Measurements from ENCODE around the gene ANKS1B.
"Not testable (repeated sequence)": the region's sequence is repeated elsewhere in the genome, so short reads cannot be mapped to it uniquely, and the experiment has no call there.

ANKS1B gene

GRCh38 chr12:99343960-99344359 lies 640.8 kb downstream of the ANKS1B start:
- no peak for DNase-seq

- DNase-seq: no peak
Observed at GRCh38 chr12:99339663-99340062, 645.1 kb downstream of the ANKS1B start.

DNA sequence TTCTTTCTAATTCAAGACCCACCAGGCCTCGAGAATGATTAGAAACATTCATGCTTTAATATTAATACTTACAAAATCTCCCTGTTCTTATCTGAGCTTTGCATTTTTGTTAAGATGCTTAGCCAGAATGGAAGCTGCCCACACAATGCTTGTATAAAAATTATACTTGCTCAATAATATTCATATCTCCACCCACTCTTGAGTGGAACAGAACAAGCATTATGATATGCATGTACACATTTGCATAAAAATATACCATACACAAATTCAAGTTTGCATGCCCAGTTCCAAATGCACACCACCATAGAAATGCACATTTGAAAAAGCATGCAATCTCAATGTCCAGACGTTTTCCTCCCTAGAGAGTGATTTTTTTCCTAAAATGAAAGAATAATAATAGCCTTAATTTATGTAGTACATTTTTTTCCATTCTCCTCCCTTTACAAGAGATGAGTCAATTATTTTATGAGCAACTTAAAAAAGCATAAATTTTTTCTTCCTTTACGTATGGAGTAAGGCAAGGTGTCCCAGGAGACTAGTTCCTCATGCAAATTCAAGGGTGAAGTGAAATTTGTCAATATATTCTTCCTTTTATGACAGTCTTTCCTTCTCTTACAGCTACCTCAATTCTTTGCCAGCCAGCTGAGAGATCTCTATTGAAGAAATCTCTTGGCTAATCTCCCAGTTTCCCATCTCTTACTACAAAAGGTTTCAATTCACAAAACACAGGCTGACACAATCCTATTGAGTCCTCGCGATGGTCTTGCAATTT lies 650.3 kb downstream of the ANKS1B start:
- DNase-seq: no peak

DNA sequence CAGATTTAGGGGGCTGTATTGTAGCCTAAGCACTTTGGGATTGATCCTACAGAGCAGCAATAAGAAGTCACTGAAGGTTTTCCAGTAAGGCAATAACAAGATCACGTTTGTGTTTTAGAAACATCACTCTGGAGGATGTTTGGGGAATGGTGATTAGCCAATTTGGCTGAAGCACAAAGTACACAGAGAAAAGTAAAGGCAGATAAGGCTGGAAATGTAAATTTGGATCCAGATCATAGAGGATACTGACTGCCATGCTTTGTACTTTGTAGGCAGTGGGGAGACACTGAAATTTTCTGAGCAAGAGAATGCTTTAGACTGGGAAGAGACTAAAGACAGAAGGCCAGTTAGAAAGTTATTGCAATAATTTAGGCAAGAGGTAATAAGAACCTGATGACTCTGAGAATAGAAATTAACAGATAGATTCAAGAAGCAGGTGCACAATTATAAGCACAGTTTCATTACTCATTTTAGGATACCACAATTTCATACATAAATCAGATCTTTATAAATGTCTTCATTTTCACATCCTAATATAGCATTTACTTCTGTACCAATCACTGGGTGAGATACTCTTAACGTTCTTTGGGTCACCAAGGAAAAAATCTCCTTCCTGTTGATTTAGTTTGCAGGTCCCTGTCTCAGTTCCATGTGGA lies 651.7 kb downstream of the ANKS1B start:
- no peak for DNase-seq

- DNase-seq: no peak
Observed at GRCh38 chr12:99330216-99330615, 654.5 kb downstream of the ANKS1B start.

- not testable (repeated sequence) for DNase-seq
Observed at GRCh38 chr12:99321210-99321609, 663.5 kb downstream of the ANKS1B start.

DNA sequence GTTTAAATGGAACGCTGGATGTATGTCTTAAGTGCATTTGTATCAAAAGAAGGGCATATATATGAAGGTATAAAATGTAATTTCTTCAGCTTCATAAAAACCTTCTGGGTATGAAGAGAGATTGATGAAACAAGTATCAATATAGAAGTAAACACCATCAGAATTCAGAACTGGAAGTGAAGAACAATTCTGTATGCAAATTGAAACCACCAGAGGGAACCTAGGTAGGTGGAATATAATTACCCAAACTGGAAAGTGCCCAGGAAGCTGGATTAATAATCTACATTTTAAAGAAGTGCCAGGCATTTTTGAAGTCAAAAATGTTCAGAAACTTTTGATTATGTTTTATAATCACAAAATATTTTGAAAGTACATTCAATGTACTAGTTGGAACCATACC lies 673.4 kb downstream of the ANKS1B start:
- DNase-seq: no peak

DNA sequence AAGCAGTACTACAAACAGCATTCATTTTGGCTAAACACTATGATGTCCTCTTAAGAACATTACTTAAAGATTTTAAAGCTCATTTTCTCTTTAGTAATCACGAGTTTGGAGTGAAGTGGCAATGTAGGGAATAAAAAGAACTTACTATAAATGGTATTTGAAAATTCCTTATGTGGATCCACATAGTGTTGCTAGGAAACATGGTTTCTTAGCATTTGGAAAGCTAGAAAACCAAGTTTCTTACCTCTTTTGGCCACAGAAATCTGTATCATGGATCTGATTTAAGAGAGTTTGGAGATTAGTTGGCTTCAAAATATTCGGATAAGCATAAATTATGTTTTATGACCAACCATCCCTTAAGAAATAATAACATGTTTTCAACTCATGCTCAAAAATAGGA lies 674.9 kb downstream of the ANKS1B start:
- no peak for DNase-seq

DNA sequence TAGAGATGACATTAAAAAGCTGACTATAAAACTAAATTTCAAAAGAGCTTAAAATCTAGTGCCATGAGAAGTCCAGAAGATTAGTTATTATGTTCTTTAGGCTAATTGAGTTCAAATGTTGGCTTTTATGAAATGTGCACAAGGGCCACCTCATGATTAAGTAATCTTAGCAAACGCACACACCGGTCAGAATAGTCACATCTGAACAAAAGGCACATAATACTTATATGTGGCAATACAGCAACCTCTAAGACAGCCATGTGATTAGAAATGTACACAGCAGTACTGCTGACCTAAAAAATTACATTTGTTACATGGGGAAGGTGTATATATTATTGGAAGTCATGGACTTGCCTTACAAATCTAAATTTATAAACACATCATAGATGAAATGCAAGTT lies 681.9 kb downstream of the ANKS1B start:
- DNase-seq: no peak

GRCh38 chr12:99287136-99287535 lies 697.6 kb downstream of the ANKS1B start:
- DNase-seq: no peak

- no peak for DNase-seq
Observed at GRCh38 chr12:99284161-99284560, 700.6 kb downstream of the ANKS1B start.

- DNase-seq: no peak
Observed at GRCh38 chr12:99282624-99283023, 702.1 kb downstream of the ANKS1B start.

DNA sequence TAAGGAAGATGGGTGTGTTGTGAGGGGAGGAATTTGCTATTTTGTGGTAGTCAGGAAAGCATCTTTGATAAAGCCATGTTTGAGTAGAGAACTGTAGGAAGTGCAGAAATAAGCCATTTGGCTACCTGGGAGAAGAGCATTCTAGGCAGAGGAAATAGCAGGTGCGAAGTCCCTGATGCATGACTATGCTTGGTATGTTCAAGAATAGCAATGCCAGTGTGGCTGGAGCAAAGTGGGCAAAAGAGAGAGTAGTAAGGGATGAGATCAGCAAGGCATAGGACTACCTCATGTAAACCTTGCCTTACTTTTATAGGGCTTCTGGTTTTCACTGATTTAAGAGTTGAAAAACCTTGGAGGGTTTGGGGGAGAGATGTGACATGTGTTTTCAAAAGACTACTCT lies 702.6 kb downstream of the ANKS1B start:
- no peak for DNase-seq

DNA sequence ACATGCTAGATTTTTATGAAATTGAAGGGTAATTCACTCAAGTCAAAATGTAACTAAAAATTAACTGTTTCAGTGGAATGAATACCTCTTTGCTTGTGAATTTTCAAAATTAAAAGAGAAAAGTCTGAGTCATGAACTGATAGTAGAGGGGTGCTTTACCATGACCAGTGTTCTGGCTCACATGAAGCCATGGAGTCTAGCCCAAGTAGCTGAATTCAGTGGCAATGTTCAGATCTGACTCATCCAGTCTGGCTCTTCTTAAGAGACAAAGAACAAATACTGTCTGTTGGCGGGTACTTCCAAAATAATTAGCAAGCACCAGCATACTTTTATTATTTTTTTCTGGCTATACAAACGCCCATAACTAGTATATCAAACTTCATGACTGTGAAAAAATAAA lies 703.5 kb downstream of the ANKS1B start:
- DNase-seq: no peak

DNA sequence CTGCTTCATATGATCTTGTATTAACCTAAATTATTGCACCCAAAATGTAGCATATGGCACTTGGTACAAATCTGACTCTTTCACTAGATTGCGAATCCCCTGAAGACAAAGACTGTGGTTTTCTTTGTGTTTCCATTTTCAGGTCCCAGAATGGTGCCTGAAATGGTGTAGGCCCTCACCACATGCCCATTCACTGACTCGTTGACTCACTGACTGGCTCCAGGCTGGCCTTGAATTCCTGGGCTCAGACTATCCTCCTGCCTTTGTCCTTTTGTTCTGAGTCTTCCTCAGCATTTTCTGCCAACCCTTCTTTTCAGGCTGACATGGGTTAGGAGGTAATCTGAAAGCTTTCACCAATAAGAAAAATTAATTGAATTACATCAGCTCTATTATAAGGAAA lies 705.8 kb downstream of the ANKS1B start:
- no peak for DNase-seq

GRCh38 chr12:99277591-99278379 lies 707.0 kb downstream of the ANKS1B start:
- no peak for DNase-seq

DNA sequence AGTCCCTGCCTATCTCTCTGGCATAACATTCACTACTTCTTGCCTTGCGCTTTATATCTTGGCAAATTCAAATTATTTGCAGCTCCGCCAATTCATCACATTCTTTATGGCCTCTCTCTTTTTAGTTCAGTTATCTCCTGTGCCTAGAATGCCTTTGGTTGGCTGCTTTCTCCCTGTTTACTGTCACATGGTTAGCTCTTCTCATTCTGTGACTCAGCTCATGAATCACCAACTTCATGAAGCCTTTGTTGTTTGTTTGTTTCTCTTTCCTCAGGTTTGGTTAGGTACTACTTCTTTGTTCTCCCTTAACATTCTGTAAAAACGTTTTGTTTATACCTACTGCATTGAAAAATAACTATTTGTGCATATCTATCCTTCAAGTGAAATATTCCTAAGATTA lies 713.7 kb downstream of the ANKS1B start:
- no peak for DNase-seq

DNA sequence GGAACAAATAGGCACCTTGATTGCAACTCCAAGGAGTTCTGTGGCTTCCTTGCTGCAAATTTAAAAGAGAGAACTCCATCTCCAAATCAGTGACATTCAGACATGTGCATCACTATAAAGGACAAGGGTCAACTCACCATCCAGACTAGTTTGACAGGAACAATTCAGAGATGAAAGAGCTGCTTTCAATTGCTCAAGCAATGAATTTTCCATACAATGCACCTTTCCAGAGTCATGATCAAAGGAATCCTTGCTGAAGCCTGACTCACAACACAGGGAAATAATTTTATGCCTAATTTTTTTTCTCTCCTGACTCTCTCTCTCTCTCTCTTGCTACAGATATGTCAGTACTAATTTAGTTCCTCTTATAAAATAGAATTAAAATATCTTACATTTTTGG lies 717.7 kb downstream of the ANKS1B start:
- no peak for DNase-seq

DNA sequence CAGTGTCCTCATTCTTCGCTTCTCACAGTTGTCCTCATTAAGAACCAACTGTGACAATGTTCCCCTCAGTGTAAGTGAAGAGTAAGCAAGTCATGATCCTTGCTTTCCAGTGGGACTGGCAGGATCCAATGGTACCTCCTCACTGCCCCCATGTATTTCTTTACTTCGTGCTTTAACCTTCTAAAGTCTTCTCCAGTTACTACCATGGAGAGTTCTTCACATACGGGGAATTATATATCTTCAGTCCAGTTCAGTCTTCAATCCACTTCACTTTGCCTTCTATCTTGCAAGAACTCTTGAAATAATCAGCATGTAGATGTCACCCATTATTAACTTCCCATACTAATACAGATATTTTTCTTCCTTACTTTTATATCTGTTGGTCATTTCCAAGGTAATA lies 719.1 kb downstream of the ANKS1B start:
- DNase-seq: no peak

DNA sequence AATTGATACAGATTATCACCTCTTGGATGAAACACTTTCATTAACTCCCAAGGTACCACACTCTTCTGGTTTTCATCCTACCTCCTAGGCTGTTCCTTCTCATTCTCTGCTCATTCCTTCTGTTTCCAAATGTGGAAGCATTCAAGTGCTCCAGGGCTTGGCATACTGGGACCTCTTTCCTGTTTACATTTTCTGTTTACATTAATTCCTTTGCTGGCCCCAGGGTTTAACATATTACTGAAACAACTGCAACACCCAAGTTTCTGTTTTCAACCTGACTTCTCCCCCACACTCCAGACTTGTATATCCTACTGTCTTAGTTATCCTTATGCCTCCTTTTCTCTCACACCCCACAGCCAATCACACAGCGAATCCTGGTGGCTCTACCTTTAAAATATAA lies 723.5 kb downstream of the ANKS1B start:
- DNase-seq: no peak

DNA sequence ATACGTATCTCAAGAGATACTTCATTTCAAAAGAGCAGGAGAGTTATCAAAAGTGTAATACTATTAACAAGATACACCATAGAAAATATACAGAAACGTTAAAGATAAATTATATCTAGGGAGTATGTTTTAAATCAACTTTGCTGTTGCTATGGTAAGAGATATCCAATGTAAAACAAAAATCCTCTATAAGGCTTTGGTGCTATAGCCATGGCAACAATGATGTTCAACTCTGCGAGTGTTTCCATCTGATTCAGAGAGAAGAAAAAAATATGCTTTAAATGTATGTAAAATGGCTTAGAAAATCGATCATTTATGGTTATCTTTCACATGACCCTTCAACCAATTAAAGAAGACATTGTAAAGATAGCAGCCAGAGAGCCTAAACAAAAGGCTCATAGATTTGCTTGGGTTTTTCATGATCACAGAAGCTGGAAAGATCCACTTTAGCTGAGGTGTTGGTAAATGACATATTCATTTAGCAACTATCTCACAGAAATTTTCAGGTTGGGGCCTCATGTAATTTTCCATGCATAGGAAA lies 724.2 kb downstream of the ANKS1B start:
- DNase-seq: no peak

DNA sequence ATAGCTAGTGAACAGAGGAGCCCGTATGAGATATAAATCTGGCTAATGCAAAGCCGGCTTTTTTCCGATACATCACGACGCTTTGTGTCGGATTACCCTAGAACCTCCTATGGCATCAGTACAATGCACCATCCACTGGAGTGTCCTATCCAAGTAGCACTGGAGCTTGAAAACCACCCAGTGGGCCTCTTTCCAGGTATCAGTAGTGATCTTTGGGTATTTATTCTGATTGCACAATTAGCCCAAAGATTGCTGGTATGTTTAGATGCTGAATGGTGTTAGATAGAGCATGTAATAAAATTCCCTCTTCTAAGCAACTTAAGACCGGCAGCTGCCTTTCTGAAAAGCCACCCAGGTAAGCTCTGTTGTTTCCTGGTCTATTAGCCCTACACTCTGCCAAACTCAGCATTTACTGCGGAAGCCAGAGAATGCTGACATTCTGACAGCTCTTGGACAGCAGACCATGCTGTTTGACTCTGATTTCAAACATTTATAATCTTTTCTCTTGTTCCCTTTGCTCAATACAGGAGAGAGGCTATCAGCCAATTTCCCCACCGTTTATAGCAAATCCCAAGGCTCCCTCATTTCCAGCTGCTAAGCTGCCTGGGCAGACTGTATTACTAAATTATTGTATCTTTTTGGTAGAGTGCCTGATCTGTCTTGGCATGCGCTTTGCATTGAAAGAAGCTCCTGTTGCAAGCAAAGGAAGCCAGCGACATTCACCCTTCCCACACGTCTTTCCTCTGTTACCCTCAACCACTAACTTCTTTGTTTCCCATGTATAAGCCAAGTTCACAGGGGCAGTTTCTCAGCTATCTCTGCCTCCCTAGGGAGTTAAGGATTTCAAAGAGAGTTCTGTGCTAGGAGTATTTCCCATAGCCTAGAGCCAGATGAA lies 725.4 kb downstream of the ANKS1B start:
- no peak for DNase-seq

Measured in inflammatory macrophage (primary cell).